IPS DF 6.9 (cell line): Measurements from ENCODE around the gene PPFIA1.

Source experiments
- DNase-seq: peaks from one replicate; pipeline ENCODE4 v3.0.0-alpha.2; 2013; ENCODE audit warnings: low read depth, low spot score
- H3K27ac ChIP-seq: one replicate; pipeline ENCODE4 v1.5.1; 2013; ENCODE audit warnings: low read length, control low read depth
- H3K27me3 ChIP-seq: 2 replicates; pipeline ENCODE4 v1.6.1; 2013; ENCODE audit warnings: mild to moderate bottlenecking, low read length; ENCODE audit not compliant: control insufficient read depth, insufficient read depth
- H3K36me3 ChIP-seq: 2 replicates; pipeline ENCODE4 v1.6.1; 2013; ENCODE audit warnings: low read length; ENCODE audit not compliant: control insufficient read depth, insufficient read depth
- H3K4me1 ChIP-seq: 2 replicates; pipeline ENCODE4 v1.6.1; 2013; ENCODE audit warnings: low read length; ENCODE audit not compliant: control insufficient read depth, insufficient read depth
- H3K4me3 ChIP-seq: 2 replicates; pipeline ENCODE4 v1.5.1; 2013; ENCODE audit warnings: mild to moderate bottlenecking, low read length
- H3K9me3 ChIP-seq: 2 replicates; pipeline ENCODE4 v1.6.1; 2013; ENCODE audit warnings: low read length, inconsistent platforms; ENCODE audit not compliant: control insufficient read depth, insufficient read depth
- WGBS: extraction: QIAGEN DNeasy Blood & Tissue Kit; methylation state at CpG from one replicate; pipeline ENCODE4 v1.1.7; 2013; ENCODE audit warnings: mixed read lengths, missing lambda C conversion rate; ENCODE audit not compliant: insufficient read length, insufficient coverage; 5-methylcytosine and 5-hydroxymethylcytosine counted together

PPFIA1 gene

GRCh38 chr11:70307176-70307575 lies 36.7 kb downstream of the PPFIA1 start:
- Histone ChIP-seq H3K4me1 (no peaks in the 10 kb centered on the region), H3K27ac (no peak overlapping the region), H3K4me3 (no peak overlapping the region), H3K9me3 (no peaks in the 10 kb centered on the region), H3K36me3 (no peaks in the 10 kb centered on the region), H3K27me3 (no peaks in the 10 kb centered on the region)
- no CpG with 5 or more reads among the region's 3 CpGs for WGBS
- DNase-seq = no peak

- DNase-seq = no peak
- Histone ChIP-seq H3K4me1 (peaks cover 5% of the 10 kb centered on the region), H3K27ac (no peak overlapping the region), H3K4me3 (no peak overlapping the region), H3K36me3 (no peaks in the 10 kb centered on the region), H3K27me3 (no peaks in the 10 kb centered on the region), H3K9me3 (no peaks in the 10 kb centered on the region)
- no CpG with 5 or more reads among the region's 4 CpGs for WGBS
These were observed 41.1 kb downstream of the PPFIA1 start for GRCh38 chr11:70311616-70312015.

GRCh38 chr11:70312401-70313357 lies 42.2 kb downstream of the PPFIA1 start:
- Histone ChIP-seq H3K27ac (no peak overlapping the region), H3K4me1 (peaks cover 5% of the 10 kb centered on the region), H3K36me3 (no peaks in the 10 kb centered on the region)

GRCh38 chr11:70313945-70314344 lies 43.5 kb downstream of the PPFIA1 start:
- Histone ChIP-seq H3K27me3 (no peaks in the 10 kb centered on the region), H3K36me3 (no peaks in the 10 kb centered on the region; the same call in 1 of the 2 replicates), H3K9me3 (no peaks in the 10 kb centered on the region), H3K4me3 (no peak overlapping the region), H3K4me1 (peaks cover 5% of the 10 kb centered on the region), H3K27ac (no peak overlapping the region)
- no CpG with 5 or more reads among the region's 8 CpGs for WGBS
- DNase-seq = no peak

More at GRCh38 chr11:70312401-70313357, 42.2 kb downstream of the PPFIA1 start:
- Histone ChIP-seq H3K4me3 (no peak overlapping the region), H3K27me3 (no peaks in the 10 kb centered on the region), H3K9me3 (no peaks in the 10 kb centered on the region)
- no peak for DNase-seq
- WGBS = no CpG with 5 or more reads among the region's 20 CpGs

- Histone ChIP-seq H3K9me3 (no peaks in the 10 kb centered on the region), H3K27ac (no peak overlapping the region), H3K36me3 (no peaks in the 10 kb centered on the region; the same call in 1 of the 2 replicates), H3K27me3 (no peaks in the 10 kb centered on the region), H3K4me3 (no peak overlapping the region), H3K4me1 (peaks cover 5% of the 10 kb centered on the region)
- no CpG with 5 or more reads among the region's 10 CpGs for WGBS
- no peak for DNase-seq
These were observed 44.2 kb downstream of the PPFIA1 start for GRCh38 chr11:70314730-70315129.

- no peak overlapping the region for H3K27ac ChIP-seq
- no peaks in the 10 kb centered on the region for H3K9me3 ChIP-seq
- 94% methylated on average over 2 of the region's 4 CpGs for WGBS
- H3K4me1 ChIP-seq = peaks cover 5% of the 10 kb centered on the region
- H3K36me3 ChIP-seq = no peaks in the 10 kb centered on the region; the same call in 1 of the 2 replicates
- no peaks in the 10 kb centered on the region for H3K27me3 ChIP-seq
- H3K4me3 ChIP-seq = no peak overlapping the region
- DNase-seq = no peak
These were observed 45.2 kb downstream of the PPFIA1 start for GRCh38 chr11:70315716-70316115.

GRCh38 chr11:70317581-70318305 lies 47.3 kb downstream of the PPFIA1 start:
- Histone ChIP-seq H3K27ac (no peak overlapping the region), H3K9me3 (no peaks in the 10 kb centered on the region), H3K27me3 (no peaks in the 10 kb centered on the region), H3K4me1 (peaks cover 4% of the 10 kb centered on the region), H3K36me3 (no peaks in the 10 kb centered on the region; the same call in 1 of the 2 replicates), H3K4me3 (no peak overlapping the region)
- no CpG with 5 or more reads among the region's 14 CpGs for WGBS
- DNase-seq = no peak

- Histone ChIP-seq H3K27ac (no peak overlapping the region), H3K27me3 (no peaks in the 10 kb centered on the region), H3K4me1 (no peaks in the 10 kb centered on the region), H3K4me3 (no peak overlapping the region), H3K36me3 (peaks cover 2% of the 10 kb centered on the region; the same call in 1 of the 2 replicates), H3K9me3 (no peaks in the 10 kb centered on the region)
- WGBS = no CpG with 5 or more reads among the region's 10 CpGs
- no peak for DNase-seq
These were observed 49.0 kb downstream of the PPFIA1 start for GRCh38 chr11:70319396-70320076.

DNA sequence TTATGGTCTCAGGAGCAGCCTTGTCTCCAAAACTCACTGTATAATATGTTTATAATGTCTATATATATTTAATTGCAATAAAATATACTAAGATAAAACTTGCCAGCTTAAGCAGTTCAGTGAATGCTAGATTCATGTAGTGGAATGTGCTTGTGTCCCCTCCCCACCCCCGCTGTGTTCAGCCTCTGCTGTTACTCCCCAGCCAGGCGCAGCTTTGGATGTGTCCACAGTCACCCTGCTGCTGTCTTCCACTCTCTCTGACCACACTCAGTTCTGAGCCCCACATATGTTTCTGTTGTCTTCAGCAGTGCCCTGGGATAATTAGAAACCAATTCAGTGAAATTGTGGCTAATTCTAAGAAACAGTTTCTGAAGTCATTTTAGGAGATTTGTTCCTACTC lies 52.2 kb downstream of the PPFIA1 start:
- Histone ChIP-seq H3K27me3 (no peaks in the 10 kb centered on the region), H3K36me3 (peaks cover 9% of the 10 kb centered on the region; the same call in 1 of the 2 replicates), H3K4me1 (no peaks in the 10 kb centered on the region), H3K4me3 (no peak overlapping the region), H3K27ac (no peak overlapping the region), H3K9me3 (no peaks in the 10 kb centered on the region)
- WGBS = no CpG with 5 or more reads among the region's 2 CpGs
- DNase-seq = no peak

DNA sequence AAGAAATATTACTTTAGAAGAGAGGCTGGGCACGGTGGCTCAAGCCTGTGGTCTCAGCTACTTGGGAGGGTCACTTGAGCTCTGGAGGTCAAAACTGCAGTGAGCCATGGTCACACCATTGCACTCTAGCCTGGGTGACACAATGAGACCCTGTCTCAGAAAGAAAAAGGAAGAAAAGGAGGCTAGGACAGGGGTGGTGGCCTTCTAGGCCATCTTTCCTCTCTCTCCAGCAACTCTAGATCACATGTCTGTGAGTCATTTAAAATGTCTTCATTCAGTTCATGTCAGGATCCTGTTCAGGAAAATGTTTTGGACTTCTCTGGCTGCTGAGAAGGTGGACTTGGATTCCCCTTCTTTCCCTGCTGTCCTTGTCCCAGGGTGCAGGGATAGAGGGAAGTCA lies 53.3 kb downstream of the PPFIA1 start:
- H3K27ac ChIP-seq = no peak overlapping the region

More for the DNA sequence above, 53.3 kb downstream of the PPFIA1 start:
- DNase-seq = no peak
- WGBS = no CpG with 5 or more reads among the region's 1 CpG
- Histone ChIP-seq H3K4me1 (no peaks in the 10 kb centered on the region), H3K27me3 (no peaks in the 10 kb centered on the region), H3K9me3 (no peaks in the 10 kb centered on the region), H3K4me3 (no peak overlapping the region), H3K36me3 (peaks cover 12% of the 10 kb centered on the region; the same call in 1 of the 2 replicates)
